Measurements from ENCODE around the gene U2AF1L4. TPM values are rescaled to one million over a fixed set of nuclear protein-coding genes. Genes with fewer than 3 reads are reported as not detected.

U2AF1L4 gene
- total and polyA plus RNA-seq, 10 of the 15 experiments (the other 5 are each of a cell fraction or from before 2014, with no cell fraction given) = 7.9 to 21.6 (median 15.1) TPM

- TF ChIP-seq IKZF2 (IDR thresholded peaks at IDR 0.05) = peak; percentile 79 to 81
- peak; percentile 97 for TF ChIP-seq PKNOX1 (IDR thresholded peaks at IDR 0.05)
- TF ChIP-seq CREB1 (IDR thresholded peaks at IDR 0.05; ENCODE audit: low read depth) = peak; percentile 96
- no peak for TF ChIP-seq ZNF622 (IDR thresholded peaks at IDR 0.05)
- no peak for TF ChIP-seq ZNF24 (IDR thresholded peaks at IDR 0.05)
- TF ChIP-seq, protein P1, sequence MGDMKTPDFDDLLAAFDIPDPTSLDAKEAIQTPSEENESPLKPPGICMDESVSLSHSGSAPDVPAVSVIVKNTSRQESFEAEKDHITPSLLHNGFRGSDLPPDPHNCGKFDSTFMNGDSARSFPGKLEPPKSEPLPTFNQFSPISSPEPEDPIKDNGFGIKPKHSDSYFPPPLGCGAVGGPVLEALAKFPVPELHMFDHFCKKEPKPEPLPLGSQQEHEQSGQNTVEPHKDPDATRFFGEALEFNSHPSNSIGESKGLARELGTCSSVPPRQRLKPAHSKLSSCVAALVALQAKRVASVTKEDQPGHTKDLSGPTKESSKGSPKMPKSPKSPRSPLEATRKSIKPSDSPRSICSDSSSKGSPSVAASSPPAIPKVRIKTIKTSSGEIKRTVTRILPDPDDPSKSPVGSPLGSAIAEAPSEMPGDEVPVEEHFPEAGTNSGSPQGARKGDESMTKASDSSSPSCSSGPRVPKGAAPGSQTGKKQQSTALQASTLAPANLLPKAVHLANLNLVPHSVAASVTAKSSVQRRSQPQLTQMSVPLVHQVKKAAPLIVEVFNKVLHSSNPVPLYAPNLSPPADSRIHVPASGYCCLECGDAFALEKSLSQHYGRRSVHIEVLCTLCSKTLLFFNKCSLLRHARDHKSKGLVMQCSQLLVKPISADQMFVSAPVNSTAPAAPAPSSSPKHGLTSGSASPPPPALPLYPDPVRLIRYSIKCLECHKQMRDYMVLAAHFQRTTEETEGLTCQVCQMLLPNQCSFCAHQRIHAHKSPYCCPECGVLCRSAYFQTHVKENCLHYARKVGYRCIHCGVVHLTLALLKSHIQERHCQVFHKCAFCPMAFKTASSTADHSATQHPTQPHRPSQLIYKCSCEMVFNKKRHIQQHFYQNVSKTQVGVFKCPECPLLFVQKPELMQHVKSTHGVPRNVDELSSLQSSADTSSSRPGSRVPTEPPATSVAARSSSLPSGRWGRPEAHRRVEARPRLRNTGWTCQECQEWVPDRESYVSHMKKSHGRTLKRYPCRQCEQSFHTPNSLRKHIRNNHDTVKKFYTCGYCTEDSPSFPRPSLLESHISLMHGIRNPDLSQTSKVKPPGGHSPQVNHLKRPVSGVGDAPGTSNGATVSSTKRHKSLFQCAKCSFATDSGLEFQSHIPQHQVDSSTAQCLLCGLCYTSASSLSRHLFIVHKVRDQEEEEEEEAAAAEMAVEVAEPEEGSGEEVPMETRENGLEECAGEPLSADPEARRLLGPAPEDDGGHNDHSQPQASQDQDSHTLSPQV (IDR thresholded peaks at IDR 0.05) = no peak
These were observed 32.4 kb downstream of the U2AF1L4 start (continued) for GRCh38 chr19:35712567-35713505.

All from GM12878 (cell line).